Fibroblast of skin of abdomen (primary cell): ENCODE results near the gene AQP12B. TPM values are rescaled to one million over a fixed set of nuclear protein-coding genes. Genes with fewer than 3 reads are reported as not detected.
"Not testable (repeated sequence)": the region's sequence is repeated elsewhere in the genome, so short reads cannot be mapped to it uniquely, and the experiment has no call there.

Experiments used
- DNase-seq: peaks from one replicate; pipeline ENCODE4 v3.0.0-alpha.2; 2013
- polyA plus RNA-seq, 2 experiments: library from polyadenylated mRNA; unstranded; fragments of 120-200 nt; gene quantifications; one replicate each; pipeline ENCODE4 v1.2.1, GENCODE V29; 2013; ENCODE audit not compliant: insufficient read length in 2 of 2

AQP12B gene, protein sequence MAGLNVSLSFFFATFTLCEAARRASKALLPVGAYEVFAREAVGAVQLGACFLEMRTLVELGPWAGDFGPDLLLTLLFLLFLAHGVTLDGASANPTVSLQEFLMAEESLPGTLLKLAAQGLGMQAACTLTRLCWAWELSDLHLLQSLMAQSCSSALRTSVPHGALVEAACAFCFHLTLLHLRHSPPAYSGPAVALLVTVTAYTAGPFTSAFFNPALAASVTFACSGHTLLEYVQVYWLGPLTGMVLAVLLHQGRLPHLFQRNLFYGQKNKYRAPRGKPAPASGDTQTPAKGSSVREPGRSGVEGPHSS
- polyA plus RNA-seq (2013, experiment 1 of 2; ENCODE audit: insufficient read length): not detected
- polyA plus RNA-seq (2013, experiment 2 of 2; ENCODE audit: insufficient read length): not detected

DNA sequence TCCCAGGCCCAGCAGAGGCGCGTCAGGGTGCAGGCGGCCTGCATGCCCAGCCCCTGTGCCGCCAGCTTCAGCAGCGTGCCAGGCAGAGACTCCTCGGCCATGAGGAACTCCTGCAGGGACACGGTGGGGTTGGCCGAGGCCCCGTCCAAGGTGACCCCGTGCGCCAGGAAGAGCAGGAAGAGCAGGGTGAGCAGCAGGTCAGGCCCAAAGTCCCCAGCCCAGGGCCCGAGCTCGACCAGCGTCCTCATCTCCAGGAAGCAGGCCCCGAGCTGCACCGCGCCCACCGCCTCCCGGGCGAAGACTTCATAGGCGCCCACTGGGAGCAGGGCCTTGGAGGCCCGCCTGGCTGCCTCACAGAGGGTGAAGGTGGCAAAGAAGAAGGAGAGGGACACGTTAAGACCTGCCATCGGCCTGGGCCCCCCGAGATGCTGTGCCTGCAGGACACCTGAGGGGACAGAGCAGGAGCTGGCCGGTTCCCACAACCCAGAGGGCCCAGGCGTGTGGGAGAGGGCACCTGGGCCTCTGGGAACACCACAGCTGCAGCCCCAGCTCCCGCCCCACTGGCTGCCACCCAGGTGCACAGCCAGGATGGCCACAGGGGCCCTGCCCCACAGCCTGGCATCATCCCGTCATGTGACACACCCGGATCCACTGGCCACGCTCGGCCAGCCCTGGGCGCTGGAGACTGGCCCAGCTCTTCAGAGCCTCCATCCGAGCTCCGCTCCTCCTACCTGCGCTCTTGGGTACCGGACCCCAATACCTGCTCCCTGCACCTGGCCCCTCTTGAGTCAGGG lies at the start of gene AQP12B:
Gene AQP12B, minus strand, starts transcription at position 455 of the 794 bp plus-strand sequence. Its CDS starts 48 bp downstream, at position 407.
- not testable (repeated sequence) for DNase-seq

DNA sequence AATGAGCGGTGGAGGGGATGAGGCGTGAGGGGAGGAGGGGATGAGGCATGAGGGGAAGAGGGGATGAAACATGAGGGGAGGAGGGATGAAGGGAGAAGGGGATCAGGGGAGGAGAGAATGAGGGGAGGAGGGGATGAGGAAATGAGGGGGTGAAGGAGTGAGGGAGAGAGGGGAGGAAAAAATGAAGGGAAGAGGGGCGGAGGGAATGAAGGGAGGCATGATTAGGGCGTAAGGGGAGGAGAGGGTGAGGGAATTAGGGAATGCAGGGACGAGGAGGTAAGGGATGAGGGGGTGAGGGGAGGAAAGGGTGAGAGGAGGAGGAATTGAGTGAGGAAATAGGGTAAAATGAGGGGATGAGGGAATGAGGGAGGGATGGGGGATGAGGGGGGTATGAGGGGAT lies 49.5 kb upstream of the AQP12B start:
- DNase-seq: no peak

DNA sequence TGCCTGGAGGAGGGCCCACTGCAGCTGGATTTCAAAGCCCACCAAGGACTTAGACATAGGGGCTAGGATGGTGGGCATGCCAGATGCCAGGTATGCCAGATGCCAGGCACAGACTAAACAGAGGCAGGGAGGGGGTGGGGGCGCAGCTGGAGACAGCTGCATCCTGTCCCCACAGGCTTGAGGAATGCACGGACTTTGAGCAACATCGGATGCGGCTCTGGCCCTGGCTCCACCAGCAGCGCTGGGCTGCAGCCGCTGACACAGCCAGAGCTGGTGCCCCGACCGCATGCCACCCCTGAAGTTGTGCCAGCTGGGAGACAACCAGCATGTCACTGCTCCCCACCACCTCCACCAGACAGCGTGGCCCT lies 48.5 kb upstream of the AQP12B start:
- DNase-seq: no peak

DNA sequence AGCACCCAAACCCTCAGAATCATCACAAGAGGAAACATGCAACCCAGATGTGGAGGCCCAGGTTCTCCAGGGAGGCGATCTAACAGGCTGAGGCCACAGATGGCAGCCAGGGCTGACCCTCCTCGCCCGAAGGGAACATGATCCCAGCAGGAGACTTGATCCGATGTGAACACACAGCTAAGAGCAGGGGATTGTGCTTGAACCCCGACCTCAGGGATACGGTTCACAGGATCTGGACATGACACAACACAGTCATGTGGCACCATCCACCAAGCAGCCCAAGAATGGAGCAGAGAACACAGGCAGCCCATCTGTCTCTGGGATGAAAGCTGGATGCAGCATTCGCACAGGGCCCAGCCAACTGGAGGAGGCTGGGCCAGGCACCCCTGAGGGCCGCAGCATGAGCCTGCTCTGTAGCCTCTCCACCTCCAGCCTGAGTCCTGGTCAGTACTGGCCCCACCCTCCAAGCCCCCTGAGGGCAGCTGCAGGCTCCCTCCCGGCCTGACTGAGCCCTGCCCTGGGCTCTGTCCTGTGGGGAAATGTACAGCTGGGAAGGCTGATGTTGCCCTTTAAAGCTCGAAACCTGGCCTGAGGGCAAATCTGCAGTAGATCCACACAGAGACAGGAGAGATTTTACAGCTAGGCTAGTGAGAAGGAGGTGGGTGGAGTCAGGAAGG lies 48.0 kb upstream of the AQP12B start:
- no peak for DNase-seq

DNA sequence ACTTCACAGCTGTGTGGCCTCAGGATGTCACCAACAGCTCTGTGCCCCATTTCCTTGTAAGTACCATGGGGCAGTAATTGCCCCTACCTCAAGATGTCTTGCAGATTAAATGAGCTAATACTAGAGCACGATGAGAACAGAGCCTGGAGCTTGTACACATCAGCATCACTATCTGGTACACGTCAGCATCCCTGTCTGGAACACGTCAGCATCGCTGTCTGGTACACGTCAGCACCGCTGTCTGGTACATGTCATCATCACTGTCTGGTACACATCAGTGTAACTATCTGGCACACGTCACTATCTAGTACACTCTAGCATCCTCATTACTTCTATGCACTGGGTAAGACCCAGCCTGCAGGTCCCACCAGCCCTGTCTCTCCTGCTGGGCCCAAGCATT lies 46.1 kb upstream of the AQP12B start:
- DNase-seq: no peak

DNA sequence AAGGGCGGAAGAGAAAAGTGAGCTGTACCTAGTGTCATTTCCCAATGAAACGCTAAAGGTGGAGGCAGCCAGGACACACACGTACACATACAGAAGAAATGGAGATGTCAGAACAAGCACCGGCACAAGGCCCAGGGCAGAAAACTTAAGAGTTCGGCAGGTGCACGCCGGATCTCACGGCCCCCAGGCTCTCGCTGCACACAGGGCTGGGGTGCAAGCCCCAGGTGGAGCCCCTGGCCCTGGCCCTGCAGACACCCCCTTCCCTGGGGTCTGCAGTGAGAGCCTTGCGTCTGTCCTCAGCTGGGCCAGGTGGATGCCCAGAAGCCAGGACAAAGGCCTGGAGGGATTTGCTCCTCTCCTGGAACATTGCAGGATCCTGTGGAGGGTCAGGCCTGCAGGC lies 45.7 kb upstream of the AQP12B start:
- no peak for DNase-seq

DNA sequence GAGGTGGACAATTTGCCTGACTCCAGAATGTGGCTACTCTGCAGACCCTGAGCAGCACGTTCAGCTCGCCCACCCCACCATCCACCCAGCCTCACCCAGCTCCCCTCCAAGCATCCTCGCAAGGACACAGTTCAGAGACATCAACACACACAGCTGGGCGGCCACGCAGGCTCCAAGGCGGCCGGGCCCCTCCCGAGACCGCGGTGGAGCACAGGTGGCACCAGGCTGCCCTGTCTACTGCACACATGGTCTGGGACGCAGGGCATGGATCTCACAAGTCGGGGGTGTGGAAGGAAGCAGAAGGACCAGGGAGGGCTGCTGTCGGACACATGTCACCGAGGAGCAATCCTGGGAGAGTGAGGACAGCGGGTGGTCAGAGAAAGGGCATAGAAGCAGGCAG lies 45.2 kb upstream of the AQP12B start:
- no peak for DNase-seq

DNA sequence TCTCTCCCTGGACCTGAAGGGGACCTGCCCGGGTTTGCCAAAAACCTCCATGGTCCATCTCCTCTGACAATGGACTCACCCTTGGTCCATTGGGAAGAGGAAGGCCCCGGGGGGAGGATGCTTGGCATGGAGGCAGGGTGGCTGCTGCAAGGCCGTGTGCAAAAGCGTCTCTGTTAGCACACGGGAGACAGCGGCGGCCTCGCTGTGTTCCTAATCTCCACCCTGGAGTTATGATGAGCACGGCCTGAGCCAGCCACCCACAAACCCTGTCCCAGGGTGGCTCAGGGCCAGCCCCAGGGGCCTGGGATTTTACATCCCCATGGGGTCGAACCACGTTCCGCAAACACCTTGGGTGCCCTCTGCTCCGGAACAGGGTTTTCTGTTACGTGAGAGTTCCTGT lies 44.8 kb upstream of the AQP12B start:
- DNase-seq: no peak

DNA sequence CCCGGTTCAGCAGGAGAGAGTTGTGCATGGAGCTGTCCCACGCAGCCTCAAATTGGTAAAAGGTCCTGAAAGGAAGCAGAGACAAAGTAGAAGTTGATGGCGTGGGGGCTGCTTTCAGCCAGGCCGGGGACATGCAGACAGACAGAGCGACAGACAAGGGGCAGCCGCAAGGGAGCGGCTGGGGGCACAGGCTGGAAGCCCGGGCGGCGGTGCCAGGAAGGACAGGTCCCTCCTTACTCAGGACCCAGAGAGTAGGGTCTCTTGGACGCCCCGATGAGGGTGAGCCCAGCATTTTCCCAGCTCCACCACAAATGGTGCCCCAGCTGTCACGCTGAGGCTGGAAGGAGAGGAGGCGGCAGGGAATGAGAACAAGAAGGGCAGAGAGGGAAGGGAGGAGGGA lies 44.2 kb upstream of the AQP12B start:
- DNase-seq: no peak

DNA sequence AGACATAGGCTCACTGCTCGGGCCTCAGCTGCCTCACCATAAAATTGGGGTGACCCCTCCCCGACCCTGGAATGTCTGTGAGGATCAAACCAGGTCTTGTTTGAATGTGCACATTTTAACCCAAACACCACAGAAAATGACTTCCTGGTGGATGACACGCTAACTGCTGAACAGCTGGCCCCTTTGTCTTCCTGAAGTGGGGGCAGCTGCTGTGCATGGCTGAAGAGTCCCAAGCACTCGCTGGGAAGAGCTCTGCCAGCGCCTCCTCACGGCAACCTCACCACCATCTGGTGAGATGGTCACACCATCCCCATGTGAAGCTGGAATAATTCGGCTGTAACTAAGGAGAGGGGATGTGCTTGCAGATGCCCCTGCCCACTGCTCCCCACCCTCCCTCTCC lies 43.0 kb upstream of the AQP12B start:
- no peak for DNase-seq

DNA sequence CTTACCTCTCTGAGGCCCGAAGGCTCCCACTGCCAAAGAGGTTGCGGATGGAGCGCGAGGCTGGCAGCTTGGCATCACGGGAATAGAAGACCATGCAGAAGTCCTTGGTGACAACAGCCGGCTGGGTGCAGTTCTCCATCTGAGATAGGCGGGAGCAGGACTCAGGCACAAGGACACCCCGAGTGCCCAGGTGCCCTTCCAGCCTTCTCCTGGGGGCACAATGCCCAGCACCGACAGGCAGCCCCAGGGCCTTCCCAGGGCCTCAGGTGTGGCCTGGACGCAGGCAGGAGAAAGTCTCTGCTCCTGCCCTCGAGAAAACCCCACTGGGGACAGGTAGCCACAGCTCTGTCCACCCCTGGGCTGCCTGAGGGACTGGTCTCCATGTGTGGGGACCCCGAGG lies 42.6 kb upstream of the AQP12B start:
- DNase-seq: no peak

DNA sequence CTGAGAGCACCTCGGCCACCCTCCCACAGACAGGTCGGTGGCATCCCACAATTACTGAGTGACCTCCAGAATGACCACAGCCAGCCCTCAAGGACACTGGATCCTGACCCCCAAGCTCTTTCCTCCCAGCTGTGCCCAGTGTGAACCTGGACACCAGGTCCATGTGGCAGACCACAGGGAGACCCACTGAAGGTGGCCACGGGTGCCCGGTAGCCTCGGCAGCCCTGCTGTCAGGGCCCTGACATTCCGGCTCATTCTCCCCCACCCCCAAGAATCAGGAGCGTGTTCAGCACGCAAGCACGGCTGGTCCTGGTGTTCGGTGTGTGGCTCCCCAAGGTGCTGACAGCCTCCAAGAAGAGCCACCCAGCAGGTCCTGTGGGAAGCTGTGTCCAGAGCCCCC lies 41.7 kb upstream of the AQP12B start:
- DNase-seq: no peak

DNA sequence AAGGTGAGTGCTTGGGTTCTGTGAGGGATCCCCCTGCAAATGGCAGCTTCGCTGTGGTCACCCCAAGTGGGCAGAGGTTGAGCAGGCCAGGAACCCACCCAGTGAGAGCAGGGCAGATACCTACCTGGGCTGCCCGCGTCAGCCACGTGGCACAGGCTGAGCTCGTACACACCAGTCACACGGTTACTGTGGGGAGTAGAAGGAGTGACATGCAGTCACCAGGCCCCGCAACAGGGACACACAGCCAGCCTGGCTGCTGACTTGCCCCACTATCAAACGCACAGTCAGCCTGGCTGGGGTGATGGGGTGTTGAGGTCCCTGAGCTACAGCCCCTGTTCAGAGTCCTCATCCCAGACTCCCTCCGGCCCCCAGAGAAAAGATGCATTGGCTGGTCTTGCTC lies 41.2 kb upstream of the AQP12B start:
- no peak for DNase-seq

DNA sequence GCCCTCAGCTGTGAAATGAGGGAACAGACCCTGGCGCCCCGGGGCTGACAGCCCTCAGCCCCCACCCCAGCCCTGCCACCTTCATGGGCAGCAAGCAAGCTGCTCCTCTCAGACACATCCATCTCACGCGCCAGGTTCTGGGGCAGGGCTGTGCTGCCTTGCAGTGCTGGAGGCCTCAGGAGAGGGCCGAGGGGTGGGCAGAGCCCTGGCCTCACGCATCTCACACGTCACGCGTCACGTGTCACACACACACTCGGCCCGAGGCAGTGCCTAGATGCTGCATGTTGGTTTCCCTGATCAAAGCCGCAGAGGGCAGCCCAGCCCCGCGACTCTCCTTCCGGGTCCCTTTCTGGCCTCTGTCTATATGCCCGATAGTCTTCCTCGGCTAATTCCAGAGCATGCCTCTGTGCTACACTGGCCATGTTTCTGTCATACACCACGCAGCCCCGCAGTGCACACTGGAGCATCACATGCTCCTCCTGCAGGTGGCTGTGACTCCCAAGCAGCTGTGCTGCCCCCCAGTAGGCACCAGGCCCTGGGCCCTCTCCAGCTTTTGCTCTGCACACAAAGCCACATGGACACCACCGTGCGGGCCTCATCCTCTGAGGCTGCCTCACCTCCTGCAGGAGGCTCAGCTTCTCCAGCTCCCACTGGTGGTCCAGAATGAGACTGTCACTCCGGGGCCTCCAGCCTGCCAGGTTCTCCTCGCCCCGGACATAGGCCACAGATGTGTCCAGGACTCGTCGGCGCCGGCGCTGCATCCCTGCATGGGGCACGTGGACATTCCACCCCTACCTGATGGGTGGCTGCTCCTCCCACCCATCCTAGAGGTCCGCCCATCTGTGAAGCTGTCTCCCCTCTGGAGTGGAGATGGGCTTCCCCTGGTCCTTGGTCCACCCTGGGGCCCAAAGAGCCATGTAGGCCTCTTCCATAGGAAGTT lies 40.4 kb upstream of the AQP12B start:
- no peak for DNase-seq

DNA sequence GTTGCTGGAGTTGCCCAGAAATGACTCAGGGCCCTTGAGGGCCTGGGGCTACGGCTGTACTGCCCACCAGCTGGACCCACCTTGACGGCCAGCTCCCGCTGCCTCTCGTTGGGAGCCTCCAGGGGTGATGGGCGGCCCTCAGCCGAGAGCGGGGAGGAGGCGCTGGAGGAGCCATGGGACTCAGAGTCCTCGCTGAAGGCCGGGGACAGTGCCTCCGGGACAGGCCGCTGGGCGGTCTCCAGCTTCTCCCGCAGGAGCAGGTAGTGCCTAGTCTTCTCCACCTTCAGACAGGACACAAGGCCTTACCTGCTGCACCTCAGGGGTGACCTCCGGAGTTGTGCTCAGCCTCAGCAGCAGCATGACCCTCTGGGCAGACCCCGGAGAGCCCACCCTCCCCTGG lies 39.7 kb upstream of the AQP12B start:
- DNase-seq: no peak

DNA sequence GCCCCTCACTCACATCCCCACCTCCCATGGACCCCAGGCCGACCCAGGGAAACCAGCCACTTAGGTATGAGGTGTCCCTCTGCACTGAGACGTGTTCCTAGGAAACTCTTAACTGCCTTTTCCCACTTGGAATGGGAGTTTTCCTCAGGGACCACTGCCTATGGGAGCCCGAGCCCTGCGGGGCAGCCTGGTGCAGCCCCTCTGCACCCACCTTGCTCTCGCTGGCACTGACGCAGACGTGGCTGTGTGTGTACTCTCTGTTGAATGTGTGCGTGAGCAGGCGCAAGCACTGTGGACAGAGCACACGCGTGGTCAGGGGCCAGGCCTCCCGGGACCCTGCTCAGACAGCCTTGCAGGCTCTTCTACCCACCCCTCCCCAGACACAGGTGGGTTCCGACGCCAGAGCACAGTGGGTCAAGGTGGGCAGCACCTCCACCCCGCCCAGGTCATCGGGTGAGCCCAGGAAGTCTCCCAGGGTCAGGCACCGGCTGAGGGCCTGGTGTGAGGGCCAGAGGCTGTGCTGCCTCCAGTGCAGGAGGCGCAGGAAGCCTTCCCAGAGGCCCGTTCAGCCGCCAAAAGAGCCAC lies 39.0 kb upstream of the AQP12B start:
- no peak for DNase-seq

DNA sequence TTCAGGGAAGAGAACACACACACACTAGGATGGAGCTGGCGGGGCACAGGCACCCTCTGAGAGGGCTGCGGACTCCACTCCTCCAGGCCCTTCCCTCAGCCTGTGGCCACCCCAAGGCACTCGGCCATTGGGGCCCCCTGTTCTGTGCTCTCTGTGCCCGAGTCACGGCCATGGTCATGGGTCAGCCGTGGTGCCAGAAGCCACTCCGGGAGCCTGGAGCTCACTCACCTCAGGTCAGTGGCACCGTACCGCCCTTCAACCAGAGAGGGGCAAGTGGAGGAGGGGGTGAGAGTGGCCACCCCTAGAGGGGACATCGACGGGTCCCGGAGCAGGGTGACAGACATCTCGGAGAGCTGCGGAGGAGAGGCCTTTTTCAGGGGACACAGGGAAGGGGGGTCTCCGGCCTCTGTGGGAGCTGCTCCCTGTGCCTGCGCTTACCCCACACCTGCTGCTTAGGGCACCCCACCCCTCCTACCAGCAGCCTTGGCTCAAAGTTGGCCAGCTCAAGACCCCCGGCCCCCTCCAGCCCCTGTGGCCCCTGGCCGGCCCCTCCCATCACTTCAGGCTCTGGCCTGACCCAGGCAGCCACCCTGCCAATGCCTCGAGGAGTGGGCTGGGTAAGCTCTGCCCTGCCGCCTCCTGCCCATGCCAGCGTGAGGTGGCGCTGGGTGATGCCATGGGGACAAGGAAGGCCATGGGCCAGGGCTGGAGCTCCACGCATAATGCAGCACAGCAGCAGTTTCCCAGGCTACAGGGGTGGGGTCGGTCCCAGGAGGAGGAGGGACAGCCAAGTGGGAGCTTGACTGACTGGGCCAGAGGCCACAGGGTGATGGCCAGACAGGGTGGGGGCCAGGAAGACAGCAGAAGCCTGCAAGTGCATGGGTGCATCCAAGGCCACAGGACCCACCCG lies 38.3 kb upstream of the AQP12B start:
- DNase-seq: no peak

DNA sequence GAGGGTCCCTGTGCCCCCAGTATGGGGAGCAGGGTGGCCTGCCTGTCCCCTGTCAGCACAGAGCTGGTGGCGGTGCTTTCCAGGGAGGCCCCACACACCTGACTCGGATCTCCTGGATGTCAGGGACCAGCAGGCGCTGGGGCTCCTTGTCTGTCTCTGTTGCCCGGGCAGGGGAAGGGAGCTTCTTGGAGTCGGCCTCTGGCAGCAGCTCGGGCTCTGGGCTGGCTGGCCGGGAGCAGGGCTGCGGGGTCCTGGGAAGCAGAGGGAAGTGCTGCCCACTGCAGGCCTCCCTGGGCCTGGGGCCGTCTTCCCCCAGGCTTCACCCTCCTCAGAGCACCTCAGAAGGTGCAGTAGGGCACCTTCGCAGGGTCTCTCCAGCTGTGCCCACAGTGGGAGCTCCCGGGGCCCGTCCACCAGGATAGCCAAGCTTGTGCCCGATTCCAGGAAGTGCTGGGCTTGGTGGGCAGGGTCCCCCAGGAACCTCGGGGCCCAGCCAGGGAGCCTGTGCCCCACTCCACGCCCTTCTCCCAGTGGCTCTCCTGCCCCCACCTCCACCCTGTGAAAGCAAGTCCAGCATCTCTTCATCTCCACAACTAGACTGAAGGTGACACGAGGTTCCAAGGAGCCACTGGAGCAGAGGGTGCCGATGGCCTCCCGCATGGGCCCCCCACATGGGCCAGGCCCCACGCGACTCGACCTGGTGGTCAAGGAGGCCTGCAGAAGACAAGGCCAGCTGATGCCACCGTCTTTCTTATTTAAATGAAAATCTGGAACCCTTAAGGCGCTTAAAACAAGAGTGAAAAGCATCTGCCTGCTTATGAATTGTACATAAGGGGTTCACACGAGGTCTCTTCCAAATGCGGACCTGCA lies 37.2 kb upstream of the AQP12B start:
- DNase-seq: no peak

DNA sequence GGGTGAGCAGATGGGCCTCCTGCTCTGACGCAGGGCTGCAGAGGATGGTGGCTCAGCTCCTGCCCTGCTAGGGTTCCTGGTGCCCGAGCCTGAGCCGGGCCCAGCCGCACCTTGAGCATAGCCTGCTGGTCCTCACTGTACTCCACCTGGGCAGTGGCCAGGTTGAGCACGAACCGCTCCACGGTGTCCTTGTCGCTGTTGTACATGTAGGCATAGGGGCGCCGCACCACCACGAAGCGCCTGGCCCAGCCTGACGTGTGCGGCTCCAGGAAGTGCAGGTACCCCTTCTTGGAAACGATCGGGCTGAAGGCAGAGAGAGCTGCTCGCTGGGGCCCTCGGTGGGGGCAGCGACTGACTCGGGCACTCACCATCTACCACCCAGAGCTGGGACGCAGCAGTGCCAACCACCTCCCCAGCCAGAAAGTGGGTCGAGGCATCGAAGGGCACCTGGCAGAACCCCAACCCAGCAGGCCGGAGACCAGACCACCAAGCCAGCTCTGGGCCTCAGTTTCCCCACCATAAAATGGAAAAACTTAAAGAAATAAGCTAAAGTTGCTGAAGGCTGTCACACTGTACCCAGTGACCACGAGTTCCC lies 36.3 kb upstream of the AQP12B start:
- no peak for DNase-seq
